Tibial artery (tissue), 4 donors: ENCODE measurements around the gene LPAR4.

Source experiments
- DNase-seq, 2 donors: peaks; one replicate each; pipeline ENCODE4 v3.0.0-alpha.2; 2019
- H3K27ac ChIP-seq, 2 donors: fragments of 200-600 bp; sonication (generic) in 1 of 2; 1 replicate in 1 of 2; 2 replicates in 1 of 2; pipeline ENCODE4 v1.5.1; 2018 to 2019; ENCODE audit warnings: mild to moderate bottlenecking in 1 of 2
- H3K27me3 ChIP-seq, 2 donors: fragments of 200-600 bp; sonication (generic) in 1 of 2; one replicate each; pipeline versions ENCODE4 v1.5.1 to v1.6.0; 2016 to 2019
- H3K36me3 ChIP-seq, 3 donors: fragments of 200-600 bp; sonication (generic) in 2 of 3; one replicate each; pipeline ENCODE4 v1.5.1; 2016 to 2019; ENCODE audit warnings: mild to moderate bottlenecking in 2 of 3
- H3K4me1 ChIP-seq, 4 donors: fragments of 200-600 bp; sonication (generic) in 2 of 4; 1 replicate in 3 of 4; 2 replicates in 1 of 4; pipeline ENCODE4 v1.5.1; 2016 to 2019
- H3K4me3 ChIP-seq, 2 donors: fragments of 200-600 bp; sonication (generic) in 1 of 2; 1 replicate in 1 of 2; 2 replicates in 1 of 2; pipeline ENCODE4 v1.5.1; 2018 to 2019; ENCODE audit warnings: mild to moderate bottlenecking in 2 of 2
- H3K9me3 ChIP-seq, 3 donors: fragments of 200-600 bp; sonication (generic) in 1 of 3; one replicate each; pipeline ENCODE4 v1.5.1; 2016 to 2019
- CTCF ChIP-seq, 2 experiments: fragments of 200-600 bp in 1 of 2; fragments of 450-650 bp in 1 of 2; IDR thresholded peaks; one replicate each; pipeline ENCODE4 v1.5.1; 2017 to 2019; ENCODE audit warnings: antibody characterized with exemption in 2 of 2, mild to moderate bottlenecking in 1 of 2, moderate library complexity in 1 of 2
- intact Hi-C: fragments of 100-400 bp; cut with DNase I; formaldehyde crosslinking; loops from one replicate; pipeline ENCODE4 v1.15.0; 2023; ENCODE audit warnings: low total_unique reads

LPAR4 gene

GRCh38 chrX:78747489-78747888 is at the start of gene LPAR4:
Gene LPAR4, plus strand, starts transcription at chrX:78747720. Its CDS starts 7,150 bp downstream, at chrX:78754870.
- H3K9me3 ChIP-seq: no peaks in the 10 kb centered on the region
- DNase-seq: no peak
- TF ChIP-seq CTCF (IDR thresholded peaks at IDR 0.05): no peak
- no peaks in the 10 kb centered on the region for H3K4me1 ChIP-seq
- intact Hi-C loops: no loop called here
- no peaks in the 10 kb centered on the region for H3K36me3 ChIP-seq
- H3K4me3 ChIP-seq: peak within 1 kb of the TSS; percentile 33 to 40
- H3K27me3 ChIP-seq: no peaks in the 10 kb centered on the region
- no peak within 1 kb of the TSS for H3K27ac ChIP-seq

GRCh38 chrX:78706071-78706470 is 41.4 kb upstream of the LPAR4 start:
- no peaks in the 10 kb centered on the region for H3K36me3 ChIP-seq
- TF ChIP-seq CTCF (IDR thresholded peaks at IDR 0.05): no peak
- no peak overlapping the region for H3K27ac ChIP-seq
- no peaks in the 10 kb centered on the region for H3K9me3 ChIP-seq
- no peak for DNase-seq
- H3K4me3 ChIP-seq: no peak overlapping the region
- no peaks in the 10 kb centered on the region for H3K27me3 ChIP-seq
- no peaks in the 10 kb centered on the region for H3K4me1 ChIP-seq
- intact Hi-C loops: no loop called here

GRCh38 chrX:78708262-78708661 is 39.3 kb upstream of the LPAR4 start:
- H3K9me3 ChIP-seq: no peaks in the 10 kb centered on the region
- no peaks in the 10 kb centered on the region for H3K36me3 ChIP-seq
- H3K27me3 ChIP-seq: no peaks in the 10 kb centered on the region
- H3K27ac ChIP-seq: no peak overlapping the region
- no peak for DNase-seq
- intact Hi-C loops: no loop called here
- TF ChIP-seq CTCF (IDR thresholded peaks at IDR 0.05): peak in 1 of 2 experiments; percentile 17
- H3K4me3 ChIP-seq: no peak overlapping the region
- H3K4me1 ChIP-seq: no peaks in the 10 kb centered on the region

- Histone ChIP-seq H3K27me3 (no peaks in the 10 kb centered on the region), H3K4me1 (no peaks in the 10 kb centered on the region), H3K27ac (no peak overlapping the region), H3K9me3 (no peaks in the 10 kb centered on the region), H3K36me3 (no peaks in the 10 kb centered on the region), H3K4me3 (no peak overlapping the region)
- no peak for TF ChIP-seq CTCF (IDR thresholded peaks at IDR 0.05)
- intact Hi-C loops: no loop called here
- DNase-seq: peak in 1 of 2 donors; percentile 22
These were observed 38.7 kb upstream of the LPAR4 start for GRCh38 chrX:78708816-78709215.

GRCh38 chrX:78710171-78710570 is 37.3 kb upstream of the LPAR4 start:
- no peaks in the 10 kb centered on the region for H3K36me3 ChIP-seq
- no peaks in the 10 kb centered on the region for H3K9me3 ChIP-seq
- H3K27me3 ChIP-seq: no peaks in the 10 kb centered on the region
- H3K27ac ChIP-seq: no peak overlapping the region
- no peaks in the 10 kb centered on the region for H3K4me1 ChIP-seq
- DNase-seq: no peak
- intact Hi-C loops: no loop called here
- no peak for TF ChIP-seq CTCF (IDR thresholded peaks at IDR 0.05)
- H3K4me3 ChIP-seq: no peak overlapping the region

GRCh38 chrX:78712336-78712735 is 35.2 kb upstream of the LPAR4 start:
- no peak overlapping the region for H3K27ac ChIP-seq
- TF ChIP-seq CTCF (IDR thresholded peaks at IDR 0.05): no peak
- intact Hi-C loops: no loop called here
- no peaks in the 10 kb centered on the region for H3K27me3 ChIP-seq
- H3K4me1 ChIP-seq: no peaks in the 10 kb centered on the region
- no peak for DNase-seq
- no peaks in the 10 kb centered on the region for H3K36me3 ChIP-seq
- H3K4me3 ChIP-seq: no peak overlapping the region
- H3K9me3 ChIP-seq: no peaks in the 10 kb centered on the region
